ENCODE data around the gene ZC3H4.

DNA sequence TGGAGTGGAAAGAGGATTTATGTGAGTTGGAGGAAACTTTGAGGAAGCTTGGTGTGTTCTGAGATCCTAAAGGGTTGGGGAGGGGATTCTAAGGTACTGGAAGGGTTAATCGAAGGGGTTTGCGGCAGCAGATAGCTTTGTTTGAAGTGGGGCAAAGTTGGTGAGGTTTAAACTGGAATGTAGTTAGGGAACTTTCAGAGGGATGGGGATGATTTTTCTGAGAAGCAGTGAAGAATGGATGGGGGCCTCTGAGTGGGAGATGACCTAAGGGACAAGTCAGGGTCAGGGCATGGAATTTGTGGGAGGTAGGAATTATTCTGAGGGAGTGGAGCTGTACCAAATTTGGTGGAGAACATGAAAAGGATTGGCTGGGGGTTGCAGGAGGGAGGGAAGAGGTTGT lies 21.0 kb upstream of the ZC3H4 start:
- TF ChIP-seq POLR2AphosphoS5 (IDR thresholded peaks at IDR 0.05; ENCODE audit: low read depth, low read length) (no peak), POLR2A (IDR thresholded peaks at IDR 0.05; ENCODE audit: low read depth, low read length) (no peak)
